GM18907 (cell line): ENCODE results near the gene LRMDA.

Source experiments
- ATAC-seq: cut with Tn5 transposase; IDR thresholded peaks from one replicate; pipeline ENCODE4 v1.9.1; 2021; ENCODE audit warnings: mild to moderate bottlenecking, moderate library complexity; ENCODE audit not compliant: unreplicated experiment

The LRMDA gene

DNA sequence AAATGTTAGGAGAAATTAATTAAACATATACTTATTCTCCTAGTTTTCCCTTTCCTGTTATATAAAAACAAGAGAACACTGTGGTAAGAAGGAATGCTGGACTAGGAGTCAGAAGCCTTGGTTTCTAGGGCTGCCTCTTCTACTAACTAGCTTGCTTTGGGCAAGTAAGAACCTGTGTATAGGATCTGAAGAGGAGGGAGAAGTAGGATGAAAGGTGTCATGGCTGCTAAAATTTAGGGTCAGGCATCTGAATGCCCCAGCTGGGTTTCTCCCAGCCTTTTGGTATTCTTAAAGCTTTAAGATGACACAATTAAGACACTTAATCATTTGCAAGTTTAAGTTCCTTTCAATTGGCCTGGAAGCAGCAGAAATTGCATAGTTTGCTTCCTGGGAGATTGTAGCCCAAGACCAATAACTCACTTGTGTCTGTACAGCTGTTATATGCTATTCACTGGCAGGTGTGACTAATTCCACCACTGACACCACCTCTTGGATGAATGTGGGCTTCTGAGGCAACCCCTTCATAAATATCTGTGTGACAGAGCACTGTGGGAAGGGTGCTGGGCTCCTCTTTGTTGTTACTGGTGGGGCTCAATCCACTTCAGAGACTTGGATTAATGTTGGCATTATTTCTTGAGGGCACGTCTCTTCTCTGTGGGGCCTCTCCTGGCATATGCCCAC is 137.2 kb downstream of the LRMDA start:
- ATAC-seq, result no peak

DNA sequence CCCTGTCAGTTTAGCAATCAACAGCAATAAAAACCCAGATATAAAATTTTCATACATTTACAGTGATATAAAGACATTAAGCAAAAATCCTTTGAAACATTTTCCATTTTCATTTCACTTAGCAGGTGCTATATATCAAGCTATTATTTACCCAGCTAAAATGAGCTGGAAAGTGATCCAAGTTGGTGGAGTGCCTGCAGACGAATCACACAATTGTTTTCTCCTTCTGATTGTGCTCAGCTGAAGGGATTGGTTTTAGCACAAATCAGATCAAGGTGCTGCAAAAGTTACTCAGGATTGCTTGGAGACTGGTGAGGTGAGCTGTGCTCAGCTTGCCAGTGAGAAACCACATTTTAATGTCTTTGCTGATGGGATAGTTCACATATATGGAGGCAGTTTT is 138.1 kb downstream of the LRMDA start:
- ATAC-seq, result no peak

DNA sequence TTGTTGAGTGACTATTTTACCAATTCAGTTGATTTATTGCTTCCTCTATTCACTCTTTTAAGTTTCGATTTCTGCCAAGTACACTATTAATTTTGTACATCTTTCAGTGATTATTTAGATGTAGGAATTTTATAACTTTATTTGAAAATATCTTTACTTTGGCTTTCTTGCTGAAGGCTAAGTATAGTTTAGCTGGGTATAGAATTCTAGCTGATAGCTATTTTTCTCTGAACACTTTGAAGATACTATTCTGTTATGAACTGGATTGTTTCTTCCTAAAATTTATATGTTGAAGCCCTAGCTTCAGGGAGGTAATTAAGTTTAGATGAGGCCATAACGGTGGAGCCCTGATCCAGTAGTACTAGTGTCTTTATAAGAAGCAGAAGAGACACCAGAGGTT is 141.1 kb downstream of the LRMDA start:
- ATAC-seq, result no peak

DNA sequence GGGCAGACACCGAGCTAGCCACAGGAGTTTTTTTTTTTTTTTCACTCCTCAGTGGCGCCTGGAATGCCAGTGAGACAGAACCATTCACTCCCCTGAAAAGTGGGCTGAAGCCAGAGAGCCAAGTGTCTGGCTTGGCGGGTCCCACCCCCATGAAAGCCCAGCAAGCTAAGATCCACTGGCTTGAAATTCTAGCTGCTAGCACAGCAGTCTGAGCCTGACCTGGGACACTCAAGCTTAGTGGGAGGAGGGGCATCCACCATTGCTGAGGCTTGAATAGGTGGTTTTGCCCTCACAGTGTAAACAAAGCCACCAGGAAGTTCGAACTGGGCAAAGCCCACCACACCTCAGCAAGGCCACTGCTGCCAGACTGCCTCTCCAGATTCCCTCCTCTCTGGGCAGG is 144.5 kb downstream of the LRMDA start:
- no peak for ATAC-seq

DNA sequence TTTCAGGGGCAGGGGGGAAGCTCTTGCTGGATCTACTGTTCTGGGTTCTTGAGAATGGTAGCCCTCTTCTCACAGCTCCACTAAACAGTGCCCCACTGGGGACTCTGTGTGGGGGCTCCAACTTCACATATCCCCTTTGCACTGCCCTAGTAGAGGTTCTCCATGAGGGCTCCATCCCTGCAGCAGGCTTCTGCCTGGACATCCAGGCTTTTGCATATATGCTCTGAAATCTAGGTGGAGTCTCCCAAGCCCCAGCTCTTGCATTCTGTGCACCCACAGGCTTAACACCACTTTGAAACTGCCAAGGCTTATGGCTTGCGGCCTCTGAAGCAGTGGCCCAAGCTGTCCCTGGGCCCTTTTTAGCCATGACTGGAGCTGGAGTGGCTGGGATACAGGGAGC is 150.7 kb downstream of the LRMDA start:
- no peak for ATAC-seq

DNA sequence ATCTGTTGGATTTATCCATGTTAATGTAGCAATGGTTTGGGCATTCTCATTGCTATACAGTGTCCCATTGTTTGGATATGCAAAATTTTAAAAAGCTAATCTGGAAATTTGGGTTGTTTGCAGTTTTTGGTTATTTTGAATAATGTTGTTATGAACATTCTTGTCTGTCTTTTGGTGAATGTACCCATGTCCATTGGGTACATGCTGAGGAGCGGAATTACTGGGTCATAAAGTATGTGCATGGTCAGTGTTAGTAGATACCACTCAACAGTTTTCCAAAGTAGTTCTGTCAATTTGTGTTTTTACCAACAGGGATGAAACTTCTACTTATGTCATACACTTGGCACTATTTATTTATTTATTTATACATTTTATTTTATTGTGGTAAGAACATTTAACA is 153.9 kb downstream of the LRMDA start:
- ATAC-seq, result no peak

DNA sequence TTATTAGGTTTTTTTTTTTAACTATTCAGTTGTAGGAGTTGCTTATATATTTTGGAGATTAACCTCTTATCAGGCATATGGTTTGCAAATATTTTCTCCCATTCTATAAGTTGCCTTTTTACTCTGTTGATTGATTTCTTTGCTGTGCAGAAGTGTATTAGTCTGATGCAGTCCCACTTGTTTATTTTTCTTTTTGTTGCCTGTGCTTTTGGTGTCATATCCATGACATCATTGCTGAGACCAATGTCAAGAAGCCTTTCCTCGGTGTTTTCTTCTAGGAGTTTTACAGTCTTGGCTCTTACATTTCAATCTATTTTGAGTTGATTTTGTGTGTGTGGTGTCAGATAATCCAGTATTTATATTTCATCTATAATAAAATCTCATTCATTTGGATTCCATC is 155.4 kb downstream of the LRMDA start:
- ATAC-seq, result no peak

DNA sequence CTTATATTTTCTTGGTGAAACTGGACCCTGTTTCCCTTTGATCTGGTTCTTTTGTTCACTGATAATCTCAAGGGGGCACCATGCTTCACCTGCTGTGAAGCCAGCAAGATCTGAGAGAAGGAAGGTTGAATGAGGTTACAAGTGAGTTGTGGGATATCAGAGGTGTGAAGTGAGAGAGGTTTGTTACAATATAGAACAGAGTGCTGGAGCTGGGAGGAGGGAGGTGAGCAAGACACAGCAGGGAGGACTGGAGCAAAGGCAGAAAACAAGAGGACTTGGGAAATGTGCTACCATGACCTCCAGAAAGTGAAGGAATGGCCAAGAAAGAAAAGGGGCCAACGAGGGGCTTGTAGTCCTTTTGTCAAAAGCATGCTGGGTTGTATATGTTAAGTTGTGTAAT is 156.6 kb downstream of the LRMDA start:
- no peak for ATAC-seq

DNA sequence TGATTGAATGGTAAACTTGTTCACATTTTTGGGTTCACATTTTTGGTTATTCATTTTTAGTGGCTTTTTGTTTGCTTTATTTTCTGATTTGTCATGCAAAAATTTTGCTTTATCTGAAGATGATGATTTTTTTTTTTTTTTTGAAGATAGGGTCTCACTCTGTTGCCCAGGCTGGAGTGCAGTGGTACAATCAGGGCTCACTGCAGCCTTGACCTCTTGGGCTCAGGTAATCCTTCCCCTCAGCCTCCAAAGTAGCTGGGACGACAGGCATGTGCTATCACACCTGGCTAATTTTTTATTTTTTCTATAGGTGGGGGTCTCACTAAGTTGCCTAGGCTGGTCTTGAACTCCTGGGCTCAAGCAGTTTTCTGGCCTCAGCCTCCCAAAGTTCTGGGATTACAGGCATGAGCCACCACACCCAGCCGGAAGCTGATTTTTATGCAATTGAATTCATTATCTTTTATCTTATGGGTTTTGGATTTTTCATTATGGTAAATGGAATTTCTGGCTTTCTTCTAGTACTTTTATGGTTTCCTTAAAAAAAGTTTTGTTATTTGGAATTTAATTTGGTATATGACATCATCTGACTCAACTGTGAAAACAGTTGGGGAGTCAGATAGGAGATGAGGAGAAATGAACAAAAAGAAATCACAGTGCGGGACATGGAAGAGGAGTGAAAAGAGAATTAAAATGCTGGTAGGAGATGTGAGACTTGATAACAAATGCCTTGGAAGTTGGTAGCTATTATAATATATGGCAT is 158.7 kb downstream of the LRMDA start:
- no peak for ATAC-seq

DNA sequence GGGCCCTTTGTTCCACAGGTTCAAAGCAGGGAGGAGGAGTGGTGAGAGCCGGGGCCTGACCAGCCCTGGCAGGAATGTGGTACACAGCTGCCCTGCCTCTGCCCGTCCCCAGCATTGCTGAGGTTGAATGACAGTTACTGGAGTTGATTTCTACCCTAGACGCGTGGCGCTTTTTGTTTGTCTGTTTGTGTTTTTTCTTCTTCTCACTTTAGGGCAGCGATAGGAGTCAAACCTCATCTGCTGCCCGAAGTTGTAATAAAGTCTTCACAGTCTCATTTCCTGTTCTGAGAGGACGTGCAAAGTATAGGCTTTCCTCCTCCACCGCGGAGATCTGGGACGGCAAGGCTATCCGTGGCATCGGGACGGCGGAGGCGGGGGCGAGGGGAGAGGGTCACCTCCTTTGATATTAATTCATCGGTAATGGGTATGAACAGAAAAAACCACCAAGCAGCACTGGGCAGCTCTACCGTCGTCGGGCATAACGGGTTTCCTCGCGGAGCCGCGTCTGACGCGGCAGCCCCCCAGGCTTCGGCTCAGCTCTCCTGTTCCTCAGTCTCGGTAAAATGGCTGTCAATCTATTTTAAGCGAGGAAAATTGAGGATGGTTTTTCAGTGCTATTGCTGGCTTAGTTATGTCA is 160.8 kb downstream of the LRMDA start:
- ATAC-seq, result no peak

DNA sequence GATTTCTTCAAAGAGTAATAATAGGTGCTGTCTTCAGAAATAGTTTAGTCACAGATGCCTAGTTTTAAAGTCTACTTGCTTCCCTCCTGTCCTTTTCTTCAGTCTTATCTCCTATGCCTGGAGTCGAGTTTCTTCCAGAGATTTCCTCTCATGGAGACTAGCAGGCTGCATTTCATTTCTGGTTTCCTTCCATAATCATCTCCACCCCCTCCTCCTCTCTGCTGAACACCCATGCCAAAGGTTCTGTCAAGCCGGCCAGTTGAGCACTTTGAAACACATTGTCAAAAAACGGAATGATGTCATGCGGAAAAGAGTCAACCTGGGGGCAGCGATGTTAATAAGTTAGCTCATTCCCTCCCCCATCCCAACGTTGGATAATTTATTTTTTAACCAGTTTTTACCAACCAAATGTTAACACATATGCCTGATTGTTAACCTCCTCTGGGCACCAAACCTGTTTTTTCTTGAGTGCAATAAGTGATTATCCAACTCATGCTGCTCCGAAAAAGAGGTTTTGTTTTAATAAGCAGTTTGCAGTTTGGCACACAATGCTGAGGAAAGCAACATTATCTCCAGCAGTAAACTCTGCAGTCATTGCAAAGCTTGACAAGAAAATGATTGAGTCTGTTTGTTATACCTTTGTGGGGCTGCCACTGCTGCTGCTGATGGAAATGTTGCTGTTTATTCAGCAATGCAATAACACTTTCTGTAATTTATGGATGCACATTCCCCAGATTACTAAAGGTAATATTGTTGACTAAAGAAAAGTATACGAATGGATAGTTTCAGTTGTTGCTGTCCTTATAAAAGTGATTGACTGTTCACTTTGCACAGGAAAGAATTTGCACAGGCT is 161.6 kb downstream of the LRMDA start:
- no peak for ATAC-seq

DNA sequence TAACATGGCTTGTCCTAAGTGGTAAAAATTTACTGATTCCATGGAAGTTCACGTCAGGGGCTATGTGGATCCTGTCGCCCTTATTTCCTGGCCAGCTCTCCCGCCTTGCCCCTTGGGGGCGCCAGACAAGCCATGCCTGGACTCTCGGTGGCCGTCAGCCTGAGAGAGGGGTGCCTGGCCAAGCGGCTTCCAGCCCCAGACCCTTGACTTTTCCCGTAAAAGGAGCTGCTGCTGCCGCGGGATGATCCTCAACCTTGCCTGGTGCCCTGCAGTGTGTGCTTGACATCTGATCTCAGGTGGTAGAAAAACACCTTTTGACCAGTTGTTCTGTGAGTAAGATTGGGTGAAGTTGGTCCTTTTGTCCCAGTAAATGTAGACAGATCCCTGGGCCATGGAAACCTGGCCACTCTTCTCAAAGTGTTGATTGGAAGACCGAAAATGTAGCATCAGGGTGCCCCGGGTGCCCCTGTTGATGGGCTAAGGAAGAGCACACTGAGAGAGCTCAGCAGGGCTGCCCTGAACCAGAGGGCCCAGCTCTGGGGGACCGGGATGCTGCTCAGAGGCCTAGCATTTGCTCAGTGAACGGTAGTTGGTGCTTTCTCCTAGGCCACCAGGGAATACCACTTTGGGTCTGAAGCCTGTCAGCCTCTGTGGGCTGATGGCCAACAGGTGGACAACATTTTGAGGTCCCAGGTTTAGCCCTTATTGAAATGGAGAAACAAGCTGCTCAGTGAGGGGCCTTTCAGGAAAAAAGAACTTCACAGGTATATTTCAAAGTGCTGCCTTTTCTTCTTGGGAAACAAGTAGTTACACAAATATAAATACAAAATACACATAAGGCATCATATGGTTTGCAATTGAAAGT is 162.5 kb downstream of the LRMDA start:
- ATAC-seq, result no peak

DNA sequence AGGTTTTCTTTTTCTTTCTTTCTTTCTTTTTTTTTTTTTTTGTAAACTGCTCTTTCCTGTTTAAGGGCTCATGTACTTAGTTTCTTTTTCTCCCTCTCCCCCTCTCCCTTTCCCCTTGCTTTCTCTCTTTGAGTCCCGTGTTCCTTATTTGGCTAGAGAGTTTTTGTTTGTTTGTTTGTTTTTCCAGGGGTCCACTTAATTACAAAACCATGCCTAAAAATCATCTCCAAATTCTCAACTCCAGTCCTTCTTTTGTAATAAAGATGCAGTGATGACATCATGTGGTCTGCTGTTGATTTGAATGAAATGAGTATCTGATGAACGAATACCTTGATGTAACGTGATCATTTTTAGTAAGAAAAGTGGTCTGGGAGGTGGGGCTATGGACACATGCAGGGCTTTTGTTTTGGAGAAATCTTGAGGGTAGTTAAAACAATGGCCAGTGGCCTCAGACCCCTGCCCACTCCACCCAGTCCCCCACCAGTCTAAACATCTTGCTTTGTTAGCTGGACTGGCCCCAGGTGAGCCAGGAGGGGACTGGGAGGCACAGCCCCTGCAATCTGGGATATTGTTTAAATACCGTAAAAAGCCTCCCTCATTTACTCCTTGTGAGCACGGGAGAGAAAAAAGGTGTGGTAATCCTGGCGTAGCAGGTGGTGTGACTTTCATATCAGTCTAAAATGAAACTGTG is 165.7 kb downstream of the LRMDA start:
- ATAC-seq, result no peak

DNA sequence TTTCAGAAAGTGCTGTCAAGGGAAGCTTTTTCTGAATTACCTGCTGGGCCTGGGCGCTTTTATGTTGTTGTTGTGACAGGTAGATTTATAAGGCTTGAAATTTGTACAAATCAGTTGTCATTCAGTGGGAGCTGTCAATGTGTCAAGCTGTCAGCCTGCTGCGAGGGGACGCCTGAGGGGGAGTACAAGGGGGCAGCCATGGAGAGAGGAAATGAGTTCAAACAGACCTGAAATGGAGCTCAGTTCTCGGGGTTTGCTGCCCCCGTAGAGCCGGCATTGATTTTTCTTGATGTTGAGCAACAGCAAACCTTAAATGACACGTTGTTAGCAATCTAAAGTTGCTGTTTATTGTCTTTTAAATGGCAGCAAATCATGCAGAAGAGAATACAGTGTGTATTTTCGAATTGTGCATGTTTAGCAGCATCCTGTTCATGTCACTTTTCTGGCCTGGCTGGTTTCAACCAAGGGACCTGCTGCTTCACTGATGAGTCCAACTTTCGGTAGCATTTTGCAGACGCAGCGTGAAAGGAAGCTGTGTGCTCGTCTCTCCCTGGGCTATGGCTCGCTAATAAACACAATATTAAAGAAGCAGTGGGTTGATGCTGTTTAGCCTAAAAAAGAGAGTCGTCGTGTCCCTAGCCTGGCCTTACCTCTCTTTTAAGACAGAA is 166.5 kb downstream of the LRMDA start:
- no peak for ATAC-seq

DNA sequence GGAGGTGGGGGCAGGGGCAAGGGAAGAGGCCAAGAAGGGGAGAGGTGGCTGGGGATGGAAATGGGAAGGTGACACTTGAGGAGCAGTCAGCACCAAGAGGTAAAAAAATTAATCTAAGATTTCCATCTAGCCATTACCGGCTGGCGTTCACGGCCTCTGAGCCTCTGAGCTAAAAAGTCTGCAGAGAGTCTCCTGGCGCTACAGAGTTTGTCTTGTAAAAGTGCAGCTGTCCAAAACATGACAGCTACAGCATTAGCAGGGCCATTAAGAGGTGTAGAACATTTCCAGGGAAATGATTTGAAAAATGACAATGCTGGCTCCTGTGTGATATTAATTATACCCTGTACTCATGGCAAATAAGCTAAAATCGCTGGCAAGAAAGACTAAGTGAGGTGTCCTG is 167.6 kb downstream of the LRMDA start:
- ATAC-seq, result no peak

DNA sequence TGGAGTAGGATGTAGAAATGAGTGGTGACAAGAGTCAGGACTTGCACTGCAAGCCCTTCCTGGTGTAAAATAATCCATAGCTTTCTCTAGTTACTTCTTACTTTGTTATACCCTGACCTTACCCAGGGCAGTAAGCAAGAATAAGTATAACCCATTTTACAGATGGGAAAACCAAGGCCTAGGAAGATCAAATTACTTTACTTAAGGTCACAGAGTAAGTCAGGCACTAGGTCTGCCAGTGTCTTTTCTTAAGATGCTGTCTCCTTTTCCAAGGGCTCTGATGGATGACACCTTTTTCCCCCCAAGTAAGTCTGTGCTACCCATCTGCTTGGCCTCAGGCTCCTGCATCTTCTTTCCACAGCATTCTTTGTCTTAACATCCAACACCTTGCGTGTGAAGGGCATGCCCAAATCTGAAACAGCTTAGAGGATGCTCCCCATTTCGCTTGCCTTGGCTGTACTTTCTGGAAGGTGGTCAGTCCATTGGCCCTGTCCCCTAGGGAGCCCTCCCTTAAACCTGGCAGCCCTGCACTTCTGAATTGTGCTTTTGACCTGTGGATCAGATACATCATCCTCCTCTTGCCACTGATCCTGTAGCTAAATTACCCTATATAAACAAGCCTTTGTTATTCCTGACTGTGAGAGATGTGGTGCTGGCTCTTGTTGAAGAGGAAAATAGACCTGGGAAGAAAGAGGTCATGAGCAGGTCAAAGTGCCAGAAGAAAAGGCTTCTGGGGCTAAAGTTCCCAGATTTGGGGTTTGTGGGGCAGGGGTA is 168.6 kb downstream of the LRMDA start:
- no peak for ATAC-seq

DNA sequence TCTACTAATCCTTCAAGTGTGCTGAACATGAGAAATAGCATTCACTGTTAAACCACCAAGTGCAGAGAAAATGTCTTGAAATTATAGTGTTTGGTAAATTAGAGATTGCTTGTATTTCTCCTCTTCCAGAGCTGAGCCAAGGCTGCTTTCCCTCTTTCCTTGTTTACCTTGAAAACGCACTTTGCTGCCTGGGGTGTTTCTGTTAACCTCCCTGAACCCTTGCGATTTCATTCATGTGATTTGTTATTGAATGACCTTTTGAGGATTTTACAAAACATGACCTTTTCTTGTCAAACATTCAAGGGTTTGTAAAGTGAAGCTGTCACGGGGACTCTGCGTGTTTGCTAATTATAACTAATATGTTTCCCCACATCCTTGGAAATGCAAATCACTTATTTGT is 169.4 kb downstream of the LRMDA start:
- no peak for ATAC-seq

DNA sequence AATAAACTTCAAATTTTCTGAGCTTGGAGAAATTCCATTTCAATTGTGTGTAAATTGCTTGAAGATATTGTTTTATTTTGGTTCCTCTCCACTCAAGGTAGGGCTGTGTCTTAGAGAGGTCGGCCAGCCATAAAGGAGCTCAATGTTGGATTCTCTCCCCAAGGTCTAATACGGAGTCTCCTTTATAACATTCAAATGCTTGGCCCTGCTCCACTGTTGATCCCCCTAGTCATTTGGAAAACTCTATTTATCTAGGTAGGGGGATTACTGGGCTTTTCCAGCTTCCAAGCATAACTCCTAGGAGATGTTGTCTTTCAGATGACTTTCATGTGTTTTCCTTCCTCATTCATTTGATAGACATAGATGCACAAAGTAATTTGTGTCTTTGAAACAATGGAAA is 170.9 kb downstream of the LRMDA start:
- no peak for ATAC-seq

DNA sequence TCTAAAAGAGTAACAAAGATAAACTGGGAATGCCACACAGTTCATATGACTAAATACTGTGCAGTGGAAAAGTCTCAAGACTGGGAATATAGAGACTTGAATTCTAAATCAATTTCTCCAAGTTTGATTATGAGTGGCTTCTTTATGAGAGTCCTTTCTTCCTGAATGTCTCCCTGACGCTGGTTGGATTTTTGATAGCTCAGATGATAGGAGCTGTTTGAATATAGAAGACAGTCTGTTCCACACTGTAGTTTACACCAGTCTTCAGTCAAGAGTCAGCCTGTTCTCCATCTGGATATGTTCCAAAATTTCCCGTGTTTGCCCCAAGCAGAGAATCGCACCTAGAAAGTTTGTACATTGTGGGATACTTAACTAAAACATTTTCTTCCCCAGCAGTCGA is 173.7 kb downstream of the LRMDA start:
- no peak for ATAC-seq
